HFF-Myc (cell line): ENCODE measurements around the gene CCL4.
"Not testable (repeated sequence)": the region's sequence is repeated elsewhere in the genome, so short reads cannot be mapped to it uniquely, and the experiment has no call there.

Experiments
- DNase-seq: peaks from one replicate; pipeline ENCODE4 v3.0.0-alpha.2; 2011; ENCODE audit warnings: low read depth; ENCODE audit errors: extremely low read depth
- H3K4me3 ChIP-seq: replicated peaks from 2 replicates; pipeline ENCODE4 v1.5.1; 2011; ENCODE audit warnings: low read depth, mild to moderate bottlenecking, control low read depth, low read length
- TF ChIP-seq, protein P1 (sequence below): IDR thresholded peaks from 2 replicates; pipeline ENCODE4 v1.5.1; 2012; ENCODE audit warnings: mild to moderate bottlenecking, low read depth, low read length, control low read depth; ENCODE audit errors: missing control alignments

CCL4 gene

DNA sequence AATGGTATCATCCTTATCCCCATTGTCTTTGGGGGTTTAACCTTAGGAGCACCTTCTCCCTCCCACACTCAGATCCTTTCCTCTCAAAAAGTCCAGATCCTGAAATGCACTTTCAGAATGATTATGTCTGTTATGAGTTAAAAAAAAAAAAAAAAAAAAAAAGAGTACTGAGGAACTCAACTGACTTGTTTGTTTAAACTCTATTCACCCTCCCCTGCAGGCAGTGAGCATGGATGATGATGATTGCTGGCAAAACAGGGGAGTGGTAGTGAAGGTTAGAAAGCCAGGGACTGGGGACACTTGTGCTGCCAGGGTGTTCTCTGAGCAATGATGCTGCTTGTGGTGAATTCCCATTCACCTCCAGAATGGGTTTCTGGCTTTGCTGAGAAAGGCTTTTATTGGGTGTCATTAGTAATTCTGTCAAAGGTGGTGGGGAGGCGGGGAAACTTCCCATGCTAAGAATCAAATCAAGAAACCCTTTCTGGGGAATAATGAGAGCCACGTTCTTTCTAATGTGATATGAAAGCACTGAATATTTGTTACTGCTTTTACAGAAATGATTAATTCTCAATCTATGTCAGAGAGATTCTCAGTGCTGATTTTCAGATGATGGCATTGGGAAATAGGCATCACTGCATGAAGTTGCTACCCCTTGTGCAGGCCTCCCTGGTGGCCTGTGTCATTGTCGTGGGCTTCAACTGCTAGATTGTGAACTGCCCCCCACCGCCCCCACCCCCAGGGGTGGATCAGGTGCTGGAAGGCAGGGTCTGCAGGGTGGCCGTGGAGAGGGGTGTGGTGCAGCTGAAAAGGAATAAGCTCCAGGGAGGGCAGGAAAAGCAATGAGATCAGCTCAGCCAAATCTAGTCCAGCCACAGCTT, 14.1 kb downstream of the CCL4 start:
- DNase-seq = no peak
- H3K4me3 ChIP-seq = no peak overlapping the region
- TF ChIP-seq, protein P1, sequence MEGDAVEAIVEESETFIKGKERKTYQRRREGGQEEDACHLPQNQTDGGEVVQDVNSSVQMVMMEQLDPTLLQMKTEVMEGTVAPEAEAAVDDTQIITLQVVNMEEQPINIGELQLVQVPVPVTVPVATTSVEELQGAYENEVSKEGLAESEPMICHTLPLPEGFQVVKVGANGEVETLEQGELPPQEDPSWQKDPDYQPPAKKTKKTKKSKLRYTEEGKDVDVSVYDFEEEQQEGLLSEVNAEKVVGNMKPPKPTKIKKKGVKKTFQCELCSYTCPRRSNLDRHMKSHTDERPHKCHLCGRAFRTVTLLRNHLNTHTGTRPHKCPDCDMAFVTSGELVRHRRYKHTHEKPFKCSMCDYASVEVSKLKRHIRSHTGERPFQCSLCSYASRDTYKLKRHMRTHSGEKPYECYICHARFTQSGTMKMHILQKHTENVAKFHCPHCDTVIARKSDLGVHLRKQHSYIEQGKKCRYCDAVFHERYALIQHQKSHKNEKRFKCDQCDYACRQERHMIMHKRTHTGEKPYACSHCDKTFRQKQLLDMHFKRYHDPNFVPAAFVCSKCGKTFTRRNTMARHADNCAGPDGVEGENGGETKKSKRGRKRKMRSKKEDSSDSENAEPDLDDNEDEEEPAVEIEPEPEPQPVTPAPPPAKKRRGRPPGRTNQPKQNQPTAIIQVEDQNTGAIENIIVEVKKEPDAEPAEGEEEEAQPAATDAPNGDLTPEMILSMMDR = no peak

DNA sequence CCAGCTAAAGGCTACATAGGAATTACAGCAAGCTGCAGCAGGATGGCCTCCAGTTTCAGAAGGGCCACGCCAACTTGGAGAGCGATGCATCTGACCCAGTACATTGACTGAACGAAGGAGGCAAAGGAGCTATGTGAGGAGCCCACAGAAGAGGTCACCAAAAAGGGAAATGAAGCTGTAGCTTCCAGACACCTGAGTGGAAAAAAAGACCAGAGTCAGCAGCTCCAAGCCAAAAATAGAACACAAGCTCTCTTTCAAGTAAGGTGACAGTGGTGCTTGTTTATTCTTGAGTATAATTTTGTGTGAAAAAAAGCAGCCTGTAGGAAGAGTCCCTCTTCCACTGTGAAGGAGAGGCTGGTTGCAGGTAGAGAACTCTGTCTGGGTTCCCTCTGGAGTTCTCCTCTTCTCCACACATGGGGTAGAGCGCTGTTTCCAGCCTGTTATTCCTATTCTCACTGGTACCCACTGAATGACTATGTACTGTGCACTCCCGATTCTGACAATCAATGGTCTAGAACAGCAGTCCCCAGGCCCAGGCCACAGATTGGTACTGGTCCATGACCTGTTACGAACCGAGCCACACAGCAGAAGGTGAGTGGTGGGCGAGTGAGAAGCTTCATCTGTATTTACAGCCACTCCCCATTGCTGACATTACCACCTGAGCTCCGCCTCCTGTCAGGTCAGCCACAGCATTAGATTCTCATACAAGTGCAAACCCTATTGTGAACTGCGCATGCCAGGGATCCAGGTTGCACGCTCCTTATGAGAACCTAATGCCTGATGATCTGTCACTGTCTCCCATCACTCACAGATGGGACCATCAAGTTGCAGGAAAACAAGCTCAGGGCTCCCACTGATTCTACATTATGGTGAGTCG, 15.1 kb downstream of the CCL4 start:
- TF ChIP-seq, protein P1 = no peak
- DNase-seq = no peak

DNA sequence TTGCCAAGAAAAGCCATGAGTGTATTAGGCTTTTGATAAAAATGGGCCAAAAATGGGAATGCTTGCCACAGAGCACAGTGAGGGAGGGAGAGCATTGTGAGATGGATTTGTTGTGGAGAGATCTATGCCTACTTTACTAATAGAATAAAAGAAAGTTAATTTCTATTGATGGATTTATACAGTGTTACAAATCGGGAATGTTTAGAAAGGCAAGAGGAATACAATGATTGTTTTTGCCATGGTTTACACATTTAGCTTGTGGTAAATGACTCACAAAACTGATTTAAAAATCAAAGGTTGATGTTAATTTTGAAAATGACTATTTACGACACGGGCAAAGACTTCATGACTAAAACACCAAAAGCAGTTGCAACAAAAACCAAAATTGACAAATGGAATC, 16.6 kb downstream of the CCL4 start:
- TF ChIP-seq, protein P1 = no peak
- H3K4me3 ChIP-seq = no peak overlapping the region

More for the DNA sequence above, 15.1 kb downstream of the CCL4 start:
- H3K4me3 ChIP-seq = no peak overlapping the region

DNA sequence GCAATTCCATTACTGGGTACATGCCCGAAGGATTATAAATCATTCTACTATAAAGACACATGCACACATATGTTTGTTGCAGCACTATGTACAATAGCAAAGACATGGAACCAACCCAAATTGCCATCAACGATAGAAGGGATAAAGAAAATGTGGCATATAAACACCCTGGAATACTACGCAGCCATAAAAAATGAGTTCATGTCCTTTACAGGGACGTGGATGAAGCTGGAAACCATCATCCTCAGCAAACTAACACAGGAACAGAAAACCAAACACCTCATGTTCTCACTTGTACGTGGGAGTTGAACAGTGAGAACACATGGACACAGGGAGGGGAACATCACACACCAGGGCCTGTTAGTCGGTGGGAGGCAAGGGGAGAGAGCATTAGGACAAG, 17.5 kb downstream of the CCL4 start:
- H3K4me3 ChIP-seq = not testable (repeated sequence)

More for the DNA sequence above, 16.6 kb downstream of the CCL4 start:
- no peak for DNase-seq

DNA sequence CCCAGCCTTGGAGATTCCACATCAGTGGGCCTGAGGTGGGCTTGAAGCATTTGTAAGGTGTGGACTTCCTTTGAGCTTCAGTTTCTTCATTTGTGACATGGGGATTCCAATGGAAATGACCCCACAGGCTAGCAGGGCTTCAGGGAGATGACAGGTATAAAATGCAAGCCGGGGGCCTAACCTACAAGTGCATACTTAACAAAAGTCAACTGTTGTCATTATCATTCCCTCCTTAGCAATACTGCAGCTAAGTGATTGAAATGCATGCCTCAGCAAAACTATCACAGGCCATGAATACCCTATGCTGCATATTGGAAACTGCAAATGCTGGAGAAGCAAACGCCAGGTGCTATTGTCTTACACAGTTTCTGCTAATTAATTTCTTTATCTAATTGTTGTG, 19.8 kb downstream of the CCL4 start:
- TF ChIP-seq, protein P1 = no peak
- no peak for DNase-seq
- no peak overlapping the region for H3K4me3 ChIP-seq

More for the DNA sequence above, 17.5 kb downstream of the CCL4 start:
- DNase-seq = not testable (repeated sequence)

DNA sequence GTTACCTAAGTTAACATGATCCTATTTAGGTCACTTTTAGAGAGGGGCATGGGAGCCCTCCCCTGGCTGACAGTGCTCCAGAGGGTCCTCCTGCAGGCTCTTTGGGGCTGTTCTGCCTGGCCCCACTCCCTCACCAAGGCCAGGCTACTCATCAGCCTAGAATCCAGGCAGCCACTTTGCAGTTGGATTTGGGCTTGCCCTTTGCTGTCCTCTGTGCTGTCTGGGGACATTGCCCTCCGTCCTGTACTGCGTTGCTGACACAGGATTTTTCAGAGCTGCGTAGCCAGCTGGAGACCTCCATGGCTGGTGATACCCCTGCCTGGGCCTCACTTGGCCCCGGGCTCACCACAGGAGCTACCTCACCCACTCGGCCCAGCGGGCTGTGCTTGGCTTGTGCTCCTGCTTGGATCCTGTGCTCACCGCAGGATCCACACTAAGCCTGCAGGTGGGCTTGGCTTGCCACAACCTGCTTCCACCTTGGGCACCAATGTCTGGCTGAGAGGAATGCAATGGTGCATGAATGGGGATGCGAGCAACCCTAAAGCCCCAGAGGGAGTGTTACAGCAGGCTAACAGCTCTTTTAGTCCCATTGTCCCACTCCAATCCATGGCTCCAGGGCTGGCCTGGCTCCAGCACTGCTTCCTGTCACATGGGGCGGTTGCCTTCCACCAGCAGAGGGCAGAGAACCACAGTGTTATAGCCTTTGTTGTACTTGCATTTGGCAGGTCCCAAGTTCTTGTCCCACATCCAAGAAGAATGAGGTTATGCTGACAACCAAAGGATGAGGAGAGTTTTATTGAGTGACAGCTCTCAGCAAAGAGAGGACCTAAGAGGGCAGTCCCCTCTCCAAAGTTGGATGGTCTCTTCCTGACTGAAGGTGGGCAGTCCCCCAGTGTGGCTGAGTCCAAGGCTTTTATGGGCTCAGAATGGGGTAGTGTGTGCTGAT, 21.5 kb downstream of the CCL4 start:
- TF ChIP-seq, protein P1 = no peak
- no peak for DNase-seq
- no peak overlapping the region for H3K4me3 ChIP-seq
